ENCODE measurements around the gene CUL9. TPM values are rescaled to one million over a fixed set of nuclear protein-coding genes. Genes with fewer than 3 reads are reported as not detected.

Gene CUL9
- total RNA-seq, 1 donor from 2014 or later: 42.1 TPM

DNA sequence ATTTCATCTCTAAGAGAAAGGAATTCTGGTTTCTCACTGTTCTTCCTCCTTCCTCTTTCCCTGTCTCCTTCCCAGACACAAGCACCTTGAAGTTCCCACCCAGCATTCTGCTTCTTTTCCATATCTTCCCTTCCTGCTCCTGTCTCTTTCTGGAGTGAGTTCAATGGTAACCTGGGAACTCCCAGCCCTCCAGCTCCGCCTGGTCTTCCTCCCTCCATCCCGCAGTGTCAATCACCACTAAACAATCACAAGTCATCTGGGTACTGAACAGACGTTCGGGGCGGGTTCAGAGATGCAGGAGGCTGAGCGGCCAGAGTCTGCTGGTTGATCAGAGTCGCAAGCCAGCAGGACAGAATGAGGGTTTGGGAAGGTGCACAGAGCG, 69.0 kb downstream of the CUL9 start:
- DNase-seq (ENCODE audit: extremely low read depth, low read depth, low spot score): no peak

GRCh38 chr6:43253401-43253800, 71.4 kb downstream of the CUL9 start:
- DNase-seq (ENCODE audit: extremely low read depth, low read depth, low spot score): no peak

- no peak for DNase-seq (ENCODE audit: extremely low read depth, low read depth, low spot score)
Observed at GRCh38 chr6:43254138-43254817, 72.3 kb downstream of the CUL9 start.

DNA sequence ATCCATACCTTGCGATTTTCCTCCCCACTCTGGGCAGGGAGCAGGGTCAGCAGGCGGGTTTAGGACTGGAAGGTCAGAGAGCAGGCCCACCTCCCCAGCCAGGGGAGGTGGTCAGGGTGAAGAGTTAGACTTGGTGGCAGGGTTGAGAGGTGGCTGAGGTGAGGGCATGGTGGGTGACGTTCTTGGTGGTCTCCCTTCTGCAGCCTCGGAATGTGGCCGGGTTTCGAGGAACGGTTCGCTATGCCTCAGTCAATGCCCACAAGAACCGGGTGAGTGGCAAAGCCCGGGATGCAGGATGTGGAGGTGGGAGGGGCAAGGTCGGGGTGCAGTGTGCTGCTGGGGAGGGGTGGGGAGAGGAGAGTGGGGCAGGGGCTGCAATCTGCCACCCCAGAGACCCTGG, 72.8 kb downstream of the CUL9 start:
- no peak for DNase-seq (ENCODE audit: extremely low read depth, low read depth, low spot score)

DNA sequence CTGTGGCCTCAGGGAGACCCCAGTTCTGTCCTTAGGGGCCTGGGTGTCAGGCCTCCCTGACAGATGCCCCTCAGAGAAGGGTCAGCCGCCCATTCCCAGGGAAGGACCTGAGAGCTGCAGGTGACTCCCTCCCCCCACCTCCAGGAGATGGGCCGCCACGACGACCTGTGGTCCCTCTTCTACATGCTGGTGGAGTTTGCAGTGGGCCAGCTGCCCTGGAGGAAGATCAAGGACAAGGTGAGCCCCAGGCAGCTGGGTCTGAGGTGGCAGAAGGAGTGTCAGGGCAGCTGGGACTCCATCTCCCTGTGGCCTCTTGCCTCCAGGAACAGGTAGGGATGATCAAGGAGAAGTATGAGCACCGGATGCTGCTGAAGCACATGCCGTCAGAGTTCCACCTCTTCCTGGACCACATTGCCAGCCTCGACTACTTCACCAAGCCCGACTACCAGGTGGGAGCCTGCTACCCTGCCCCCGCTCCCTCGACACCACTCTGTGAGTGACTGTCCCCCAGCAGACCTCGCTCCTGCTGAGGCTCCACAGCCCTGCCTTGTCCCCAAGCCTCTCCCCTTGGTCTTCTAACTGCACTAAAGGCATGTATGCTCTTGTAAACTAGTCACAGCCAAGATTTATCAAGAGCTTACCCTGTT, 73.5 kb downstream of the CUL9 start:
- DNase-seq (ENCODE audit: extremely low read depth, low read depth, low spot score): no peak

- no peak for DNase-seq (ENCODE audit: extremely low read depth, low read depth, low spot score)
Observed at GRCh38 chr6:43256670-43257366, 74.8 kb downstream of the CUL9 start.

- no peak for DNase-seq (ENCODE audit: extremely low read depth, low read depth, low spot score)
Observed at GRCh38 chr6:43257367-43258145, 75.6 kb downstream of the CUL9 start.

GRCh38 chr6:43258180-43258579, 76.2 kb downstream of the CUL9 start:
- no peak for DNase-seq (ENCODE audit: extremely low read depth, low read depth, low spot score)

DNA sequence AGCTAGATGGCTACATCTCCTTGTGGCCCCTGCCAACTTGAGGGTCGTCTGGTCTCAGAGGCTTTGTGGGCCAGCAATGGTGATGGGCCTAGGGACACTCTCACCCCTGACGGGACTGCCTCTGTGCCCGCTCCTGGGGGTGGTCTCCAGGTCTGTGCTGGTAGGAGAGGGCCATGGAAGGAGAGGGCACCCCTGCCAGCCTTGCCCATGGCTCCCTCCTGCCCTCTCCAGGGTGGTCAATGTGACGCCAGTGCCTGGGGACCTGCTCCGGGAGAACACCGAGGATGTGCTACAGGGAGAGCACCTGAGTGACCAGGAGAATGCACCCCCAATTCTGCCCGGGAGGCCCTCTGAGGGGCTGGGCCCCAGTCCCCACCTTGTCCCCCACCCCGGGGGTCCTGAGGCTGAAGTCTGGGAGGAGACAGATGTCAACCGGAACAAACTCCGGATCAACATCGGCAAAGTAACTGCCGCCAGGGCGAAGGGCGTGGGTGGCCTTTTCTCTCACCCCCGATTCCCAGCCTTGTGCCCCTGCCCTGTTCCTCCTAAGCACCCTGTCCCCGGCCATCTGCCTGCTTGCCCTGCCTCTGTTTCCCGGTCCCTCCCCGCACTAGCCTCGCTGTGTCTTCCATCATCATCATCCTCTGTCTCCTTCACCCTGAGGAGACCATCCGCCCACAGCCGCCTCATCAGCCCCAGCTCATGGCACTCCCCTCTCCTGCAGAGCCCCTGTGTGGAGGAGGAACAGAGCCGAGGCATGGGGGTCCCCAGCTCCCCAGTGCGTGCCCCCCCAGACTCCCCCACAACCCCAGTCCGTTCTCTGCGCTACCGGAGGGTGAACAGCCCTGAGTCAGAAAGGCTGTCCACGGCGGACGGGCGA, 77.1 kb downstream of the CUL9 start:
- DNase-seq (ENCODE audit: extremely low read depth, low read depth, low spot score): no peak

DNA sequence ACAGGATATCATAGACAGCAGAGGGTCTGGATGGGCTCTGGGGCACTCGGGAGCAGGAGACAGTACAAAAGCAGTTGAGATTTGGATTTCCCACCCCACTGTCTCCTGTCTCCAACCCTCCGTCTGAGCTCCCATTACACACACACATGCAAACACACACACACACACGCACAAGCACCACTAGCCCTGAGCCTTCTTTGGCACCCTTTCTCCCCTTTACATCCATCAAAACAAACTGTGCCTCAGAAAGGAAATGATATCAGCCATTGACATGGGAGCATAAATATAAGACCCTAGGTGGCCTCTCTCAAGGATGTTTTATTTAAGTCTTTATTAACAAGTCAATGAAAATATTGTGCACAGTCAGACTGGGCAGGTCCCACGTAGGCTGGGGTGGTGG, 78.8 kb downstream of the CUL9 start:
- no peak for DNase-seq (ENCODE audit: extremely low read depth, low read depth, low spot score)

- no peak for DNase-seq (ENCODE audit: extremely low read depth, low read depth, low spot score)
Observed at GRCh38 chr6:43261198-43261597, 79.2 kb downstream of the CUL9 start.

DNA sequence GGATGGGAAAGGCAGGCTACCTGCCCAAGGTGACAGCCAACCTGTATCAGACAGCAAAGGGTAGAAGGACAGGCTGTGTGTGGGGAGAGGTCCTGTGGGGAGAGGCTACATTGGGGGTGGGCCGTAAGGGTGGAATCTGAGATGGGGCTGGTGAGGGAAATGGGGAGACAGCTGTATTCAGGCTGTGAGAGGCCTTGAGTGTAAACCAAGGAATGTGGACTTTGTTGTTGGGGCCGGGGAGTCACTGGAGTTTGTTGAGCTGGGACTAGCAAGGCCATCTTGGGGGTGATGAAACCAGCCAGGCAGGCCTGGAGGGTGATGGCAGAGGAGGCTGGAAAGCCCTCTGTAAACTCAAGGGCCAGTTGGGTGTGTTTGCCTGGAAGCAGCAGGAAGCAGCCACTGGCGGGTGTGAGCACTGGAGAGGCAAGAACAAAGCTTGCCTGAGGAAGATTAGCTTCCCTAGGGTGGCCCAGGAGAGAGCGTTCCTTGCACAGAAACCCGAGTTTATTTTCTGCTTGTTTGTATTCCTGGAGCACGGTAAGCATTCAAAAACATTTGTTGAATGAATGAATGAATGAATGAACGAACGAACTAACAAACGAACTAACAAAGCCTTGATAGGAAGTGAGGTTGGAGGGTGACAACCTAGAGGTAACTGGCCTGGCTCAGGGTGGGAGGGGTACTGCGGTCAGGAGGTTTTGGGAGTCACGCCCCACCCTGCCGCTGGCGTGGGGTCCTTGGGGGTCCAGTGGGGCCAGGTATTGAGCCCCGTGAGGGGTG, 80.2 kb downstream of the CUL9 start:
- no peak for DNase-seq (ENCODE audit: extremely low read depth, low read depth, low spot score)

DNA sequence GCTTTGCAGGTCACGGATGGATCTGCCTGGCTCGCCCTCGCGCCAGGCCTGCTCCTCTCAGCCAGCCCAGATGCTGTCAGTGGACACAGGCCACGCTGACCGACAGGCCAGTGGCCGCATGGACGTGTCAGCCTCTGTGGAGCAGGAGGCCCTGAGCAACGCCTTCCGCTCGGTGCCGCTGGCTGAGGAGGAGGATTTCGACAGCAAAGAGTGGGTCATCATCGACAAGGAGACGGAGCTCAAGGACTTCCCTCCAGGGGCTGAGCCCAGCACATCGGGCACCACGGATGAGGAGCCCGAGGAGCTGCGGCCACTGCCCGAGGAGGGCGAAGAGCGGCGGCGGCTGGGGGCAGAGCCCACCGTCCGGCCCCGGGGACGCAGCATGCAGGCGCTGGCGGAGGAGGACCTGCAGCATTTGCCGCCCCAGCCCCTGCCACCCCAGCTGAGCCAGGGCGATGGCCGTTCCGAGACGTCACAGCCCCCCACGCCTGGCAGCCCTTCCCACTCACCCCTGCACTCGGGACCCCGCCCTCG, 80.9 kb downstream of the CUL9 start:
- DNase-seq (ENCODE audit: extremely low read depth, low read depth, low spot score): no peak

DNA sequence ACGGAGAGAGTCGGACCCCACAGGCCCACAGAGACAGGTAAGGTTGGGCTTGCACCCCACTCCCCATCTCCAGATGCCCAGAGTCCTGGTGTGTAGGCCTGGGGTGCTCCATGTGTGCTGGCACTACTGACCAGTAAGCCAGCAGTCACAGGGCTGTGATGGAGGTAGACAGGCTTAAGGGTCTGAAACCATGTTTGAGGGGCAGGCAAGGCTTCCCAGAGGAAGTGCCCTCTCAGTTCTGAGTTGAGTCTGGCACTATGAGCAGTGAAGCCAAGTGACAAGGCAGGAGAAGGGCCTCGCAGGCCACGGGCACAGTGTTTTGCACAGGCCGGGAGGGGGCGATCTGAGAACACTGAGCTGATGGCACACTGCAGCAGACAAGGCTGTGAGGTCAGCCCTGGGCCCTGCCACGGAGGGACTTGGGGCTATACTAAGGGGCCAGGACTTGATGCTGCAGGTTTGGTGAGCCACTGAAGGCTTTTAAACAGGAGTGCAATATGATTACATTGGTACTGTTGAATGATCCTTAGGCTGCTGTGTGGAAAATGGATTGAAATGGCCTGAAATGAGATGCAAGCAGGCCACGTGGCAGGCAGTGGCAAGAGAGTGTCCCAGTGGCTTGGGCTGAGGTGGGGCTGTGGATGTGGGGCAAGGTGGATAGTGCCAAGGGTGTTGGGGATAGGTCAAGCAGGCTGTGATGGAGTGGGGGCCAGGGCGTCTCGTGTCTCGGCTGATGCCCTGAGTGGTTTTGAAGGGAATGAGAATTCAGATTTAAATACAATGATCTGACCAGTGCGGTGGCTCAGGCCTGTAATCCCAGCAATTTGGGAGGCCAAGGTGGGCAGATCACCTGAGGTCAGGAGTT, 81.5 kb downstream of the CUL9 start:
- DNase-seq (ENCODE audit: extremely low read depth, low read depth, low spot score): no peak

DNA sequence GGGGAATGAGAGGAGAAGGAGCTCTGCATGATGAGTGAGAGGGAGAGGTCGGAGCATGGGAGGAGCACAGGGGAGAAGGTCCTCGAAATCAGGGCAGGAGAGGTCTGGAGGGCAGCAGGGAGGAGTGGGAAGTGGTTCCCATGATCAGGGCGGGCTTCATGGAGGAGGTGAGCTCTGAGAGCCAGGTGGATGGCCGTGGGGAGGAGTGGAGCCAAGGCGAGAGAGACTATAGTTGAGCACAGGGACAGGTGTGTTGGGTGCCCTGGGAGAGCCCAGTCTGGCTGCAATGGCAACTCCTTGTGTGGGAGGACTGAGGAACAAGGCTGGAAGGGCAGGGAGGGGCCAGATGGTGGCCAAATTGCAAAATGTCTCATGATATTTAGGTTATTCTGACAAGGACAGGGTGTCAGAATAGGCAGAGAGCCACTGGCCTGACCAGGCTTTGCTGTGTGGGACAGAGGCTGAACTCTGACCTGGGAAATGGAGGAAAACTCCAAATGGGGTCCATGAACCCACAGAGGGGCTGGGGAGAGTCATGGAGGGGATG, 82.7 kb downstream of the CUL9 start:
- no peak for DNase-seq (ENCODE audit: extremely low read depth, low read depth, low spot score)

DNA sequence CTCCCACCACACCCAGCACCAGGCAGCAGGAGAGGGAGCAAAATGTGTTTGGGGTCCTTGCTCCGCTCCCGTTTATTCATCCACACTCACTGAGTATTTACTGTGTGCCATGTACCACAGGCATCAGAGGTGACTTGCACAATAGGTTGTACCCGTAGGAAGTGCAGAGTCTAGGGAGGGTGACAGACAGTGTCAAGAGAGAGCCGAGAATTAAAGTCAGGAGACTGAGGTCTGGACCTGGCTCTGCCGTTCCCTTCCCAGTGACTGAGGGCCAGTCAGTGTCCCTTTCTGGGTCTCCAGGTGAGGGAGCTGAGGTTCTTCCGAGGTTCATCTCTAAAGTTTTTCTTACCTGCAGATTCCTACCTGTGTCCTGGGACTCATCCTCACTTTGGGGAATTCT, 83.6 kb downstream of the CUL9 start:
- DNase-seq (ENCODE audit: extremely low read depth, low read depth, low spot score): no peak

DNA sequence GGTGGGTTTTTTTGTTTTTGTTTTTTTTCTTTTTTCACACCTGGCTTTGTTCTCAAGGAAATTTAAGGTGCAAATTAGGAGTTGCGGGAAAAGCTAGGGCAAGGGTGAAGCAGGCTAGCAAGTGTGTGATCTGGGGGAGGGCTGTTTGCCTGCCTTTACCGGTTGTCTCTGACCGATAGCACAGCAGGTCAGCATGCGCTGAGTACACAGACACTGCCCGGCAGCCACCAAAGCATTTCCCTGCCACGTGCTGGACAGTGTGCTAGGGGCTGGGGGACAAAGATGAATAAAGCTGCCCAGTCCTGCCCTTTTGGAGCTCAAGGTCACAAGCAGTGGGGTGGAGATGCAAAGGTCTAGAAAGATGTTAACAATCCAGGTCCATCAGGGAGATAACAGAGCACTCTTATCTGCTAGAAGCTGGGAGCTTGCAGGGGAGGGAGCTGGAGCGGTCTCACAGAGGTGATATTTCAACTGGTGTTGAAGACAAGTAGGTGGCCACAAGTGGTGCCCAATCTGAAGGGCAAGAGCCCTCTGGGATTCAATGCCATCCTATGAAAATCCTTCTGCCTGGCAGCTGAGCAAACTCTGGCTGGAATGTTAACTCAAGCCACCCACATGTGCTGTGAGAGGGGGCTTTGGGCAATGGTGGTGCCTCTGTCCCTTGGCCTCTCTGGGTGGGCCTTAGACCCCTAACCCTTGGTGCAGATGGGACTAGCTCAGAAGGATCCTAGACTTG, 85.8 kb downstream of the CUL9 start:
- no peak for DNase-seq (ENCODE audit: extremely low read depth, low read depth, low spot score)

- DNase-seq (ENCODE audit: extremely low read depth, low read depth, low spot score): no peak
Observed at GRCh38 chr6:43268355-43268700, 86.3 kb downstream of the CUL9 start.
